ENCODE data around the gene DDX47.

The DDX47 gene

GRCh38 chr12:12813120-12814101 lies at the start of gene DDX47:
Gene DDX47 (plus strand): TSS chr12:12813346. CDS start chr12:12813368, 22 bp downstream.
- peak; percentile 99 for DNase-seq

- DNase-seq: no peak
Measured at GRCh38 chr12:12764824-12765223, 48.3 kb upstream of the DDX47 start.

- no peak for DNase-seq
Measured at GRCh38 chr12:12770262-12770661, 42.9 kb upstream of the DDX47 start.

- DNase-seq: no peak
Measured at GRCh38 chr12:12774791-12775190, 38.4 kb upstream of the DDX47 start.

- DNase-seq: no peak
Measured at GRCh38 chr12:12776261-12776660, 36.9 kb upstream of the DDX47 start.

- no peak for DNase-seq
Measured at GRCh38 chr12:12777092-12777491, 36.1 kb upstream of the DDX47 start.

- DNase-seq: no peak
Measured at GRCh38 chr12:12779007-12779406, 34.1 kb upstream of the DDX47 start.

GRCh38 chr12:12779529-12779928 lies 33.6 kb upstream of the DDX47 start:
- DNase-seq: no peak

GRCh38 chr12:12784116-12784515 lies 29.0 kb upstream of the DDX47 start:
- DNase-seq: no peak

GRCh38 chr12:12784911-12785814 lies 28.0 kb upstream of the DDX47 start, which contains the start of gene APOLD1:
Gene APOLD1 (plus strand): TSS chr12:12785659. CDS start chr12:12785692, 33 bp downstream.
- DNase-seq: no peak

GRCh38 chr12:12786351-12786705 lies 26.8 kb upstream of the DDX47 start:
- no peak for DNase-seq

GRCh38 chr12:12786706-12787601 lies 26.2 kb upstream of the DDX47 start:
- DNase-seq: peak; percentile 73 to 77

GRCh38 chr12:12788131-12788530 lies 25.0 kb upstream of the DDX47 start:
- peak in 1 of 2 donors; percentile 23 for DNase-seq

GRCh38 chr12:12788675-12789368 lies 24.3 kb upstream of the DDX47 start:
- peak; percentile 60 to 69 for DNase-seq

GRCh38 chr12:12790956-12791355 lies 22.2 kb upstream of the DDX47 start:
- DNase-seq: no peak

- DNase-seq: no peak
Measured at GRCh38 chr12:12791756-12792369, 21.3 kb upstream of the DDX47 start.

GRCh38 chr12:12792421-12792820 lies 20.7 kb upstream of the DDX47 start:
- DNase-seq: no peak

- DNase-seq: no peak
Measured at GRCh38 chr12:12794686-12795085, 18.5 kb upstream of the DDX47 start.

GRCh38 chr12:12796171-12796570 lies 17.0 kb upstream of the DDX47 start:
- DNase-seq: no peak

GRCh38 chr12:12796928-12797793 lies 16.0 kb upstream of the DDX47 start:
- DNase-seq: no peak

All from stimulated activated CD4-positive, alpha-beta T cell treated with anti-CD3 and anti-CD28 coated beads, Interleukin-2, amount 100 ng/mL, for 24 hours (primary cell).